ENCODE results near the gene LRRK1. TPM values are rescaled to one million over a fixed set of nuclear protein-coding genes. Genes with fewer than 3 reads are reported as not detected.

The LRRK1 gene
- total and polyA plus RNA-seq, 9 donors, result 6.5 to 27.3 (median 17.5) TPM

DNA sequence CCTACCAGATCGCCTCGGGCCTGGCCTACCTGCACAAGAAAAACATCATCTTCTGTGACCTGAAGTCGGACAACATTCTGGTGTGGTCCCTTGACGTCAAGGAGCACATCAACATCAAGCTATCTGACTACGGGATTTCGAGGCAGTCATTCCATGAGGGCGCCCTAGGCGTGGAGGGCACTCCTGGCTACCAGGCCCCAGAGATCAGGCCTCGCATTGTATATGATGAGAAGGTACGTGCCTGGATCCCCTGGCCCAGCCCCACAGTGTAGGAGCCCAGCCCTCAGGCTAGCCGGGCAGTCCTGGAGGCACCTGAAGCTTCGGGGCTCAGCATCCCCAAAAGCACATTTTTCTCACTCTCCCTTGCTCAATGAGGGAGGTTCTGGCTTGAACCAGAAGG is 135.8 kb downstream of the LRRK1 start:
- 95 to 98% (median 98%) methylated on average over 12 of the region's 12 CpGs for WGBS, 3 donors
- intact Hi-C loops (cut with DNase I), result no loop called here

DNA sequence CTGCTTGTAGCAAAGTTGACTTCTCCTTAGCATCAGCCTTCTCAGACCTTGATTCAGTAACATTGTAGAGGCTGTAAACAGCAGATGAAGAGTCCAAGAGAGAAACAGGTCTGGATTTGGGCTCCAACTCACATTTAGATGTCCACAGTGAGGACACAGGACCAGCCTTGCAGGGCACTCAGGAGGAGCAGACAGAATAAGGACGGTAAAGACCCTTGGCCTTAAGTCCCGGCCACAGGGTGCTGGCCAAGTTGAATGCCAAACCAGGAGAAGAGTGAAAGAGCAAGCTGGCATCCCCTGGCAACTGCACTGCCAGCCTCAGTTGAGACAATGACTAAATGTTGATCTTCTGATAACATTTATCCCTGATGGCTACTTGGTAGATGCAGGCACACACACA is 136.3 kb downstream of the LRRK1 start:
- H3K27me3 ChIP-seq, result no peaks in the 10 kb centered on the region
- intact Hi-C loops (cut with DNase I), result no loop called here
- H3K27ac ChIP-seq, result no peak overlapping the region
- no peaks in the 10 kb centered on the region for H3K9me3 ChIP-seq
- H3K4me3 ChIP-seq, result no peak overlapping the region
- TF ChIP-seq POLR2A (IDR thresholded peaks at IDR 0.05), result no peak
- TF ChIP-seq EP300 (IDR thresholded peaks at IDR 0.05), result no peak
- TF ChIP-seq, protein P1, sequence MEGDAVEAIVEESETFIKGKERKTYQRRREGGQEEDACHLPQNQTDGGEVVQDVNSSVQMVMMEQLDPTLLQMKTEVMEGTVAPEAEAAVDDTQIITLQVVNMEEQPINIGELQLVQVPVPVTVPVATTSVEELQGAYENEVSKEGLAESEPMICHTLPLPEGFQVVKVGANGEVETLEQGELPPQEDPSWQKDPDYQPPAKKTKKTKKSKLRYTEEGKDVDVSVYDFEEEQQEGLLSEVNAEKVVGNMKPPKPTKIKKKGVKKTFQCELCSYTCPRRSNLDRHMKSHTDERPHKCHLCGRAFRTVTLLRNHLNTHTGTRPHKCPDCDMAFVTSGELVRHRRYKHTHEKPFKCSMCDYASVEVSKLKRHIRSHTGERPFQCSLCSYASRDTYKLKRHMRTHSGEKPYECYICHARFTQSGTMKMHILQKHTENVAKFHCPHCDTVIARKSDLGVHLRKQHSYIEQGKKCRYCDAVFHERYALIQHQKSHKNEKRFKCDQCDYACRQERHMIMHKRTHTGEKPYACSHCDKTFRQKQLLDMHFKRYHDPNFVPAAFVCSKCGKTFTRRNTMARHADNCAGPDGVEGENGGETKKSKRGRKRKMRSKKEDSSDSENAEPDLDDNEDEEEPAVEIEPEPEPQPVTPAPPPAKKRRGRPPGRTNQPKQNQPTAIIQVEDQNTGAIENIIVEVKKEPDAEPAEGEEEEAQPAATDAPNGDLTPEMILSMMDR (IDR thresholded peaks at IDR 0.05), result no peak
- DNase-seq, result no peak
- H3K4me1 ChIP-seq (ENCODE audit: insufficient read depth), result peaks cover 1% of the 10 kb centered on the region
- 91 to 93% (median 92%) methylated on average over 2 of the region's 2 CpGs for WGBS, 3 donors
- no peaks in the 10 kb centered on the region for H3K36me3 ChIP-seq

More for the DNA sequence above, 135.8 kb downstream of the LRRK1 start:
- H3K36me3 ChIP-seq, result no peaks in the 10 kb centered on the region
- H3K27ac ChIP-seq, result no peak overlapping the region
- no peak for DNase-seq
- no peaks in the 10 kb centered on the region for H3K9me3 ChIP-seq
- H3K4me1 ChIP-seq (ENCODE audit: insufficient read depth), result peaks cover 3% of the 10 kb centered on the region
- no peaks in the 10 kb centered on the region for H3K27me3 ChIP-seq
- H3K4me3 ChIP-seq, result no peak overlapping the region
- no peak for TF ChIP-seq EP300 (IDR thresholded peaks at IDR 0.05)
- TF ChIP-seq, protein P1 (IDR thresholded peaks at IDR 0.05), result no peak
- no peak for TF ChIP-seq POLR2A (IDR thresholded peaks at IDR 0.05)

DNA sequence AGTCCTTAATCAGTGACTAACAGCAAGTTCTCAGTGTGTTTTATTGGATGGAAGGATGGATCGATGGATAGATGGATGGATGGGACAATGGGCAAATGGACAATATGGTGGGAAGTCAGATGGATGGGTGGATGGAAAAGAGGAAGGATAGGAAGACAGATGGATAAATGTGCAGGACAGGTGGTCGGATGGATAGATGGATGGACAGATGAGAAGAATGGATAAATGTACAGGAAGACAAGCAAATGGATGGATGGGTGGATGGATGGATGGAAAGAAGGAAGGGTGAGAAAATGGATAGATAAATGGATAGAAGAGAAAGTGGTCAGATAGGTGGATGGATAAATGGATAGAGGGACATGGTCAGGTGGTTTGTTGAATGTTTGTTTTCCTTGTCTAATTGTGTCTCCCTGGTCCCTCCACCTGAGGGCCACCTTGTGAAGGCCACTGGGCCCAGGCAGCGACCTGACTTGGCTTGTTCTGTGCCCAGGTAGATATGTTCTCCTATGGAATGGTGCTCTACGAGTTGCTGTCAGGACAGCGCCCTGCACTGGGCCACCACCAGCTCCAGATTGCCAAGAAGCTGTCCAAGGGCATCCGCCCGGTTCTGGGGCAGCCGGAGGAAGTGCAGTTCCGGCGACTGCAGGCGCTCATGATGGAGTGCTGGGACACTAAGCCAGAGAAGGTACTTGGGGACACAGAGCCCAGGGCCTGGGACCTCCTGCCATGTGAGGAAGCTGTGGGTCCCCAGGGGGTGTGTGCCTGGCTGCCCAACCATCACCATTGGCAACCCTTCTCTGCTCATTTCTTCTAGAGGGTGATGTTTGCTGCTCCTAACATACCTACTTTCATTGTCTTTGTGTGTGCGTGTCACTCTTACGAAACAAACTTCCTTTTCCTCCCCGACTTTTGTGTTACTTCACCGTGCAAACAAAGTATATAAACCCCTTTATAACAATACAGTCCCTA is 137.5 kb downstream of the LRRK1 start:
- DNase-seq, result no peak
- Histone ChIP-seq H3K36me3 (no peaks in the 10 kb centered on the region), H3K4me1 (ENCODE audit: insufficient read depth) (no peaks in the 10 kb centered on the region), H3K27me3 (no peaks in the 10 kb centered on the region), H3K9me3 (no peaks in the 10 kb centered on the region), H3K27ac (no peak overlapping the region), H3K4me3 (no peak overlapping the region)
- intact Hi-C loops (cut with DNase I), result no loop called here
- no peak for TF ChIP-seq EP300 (IDR thresholded peaks at IDR 0.05)
- 90 to 94% (median 93%) methylated on average over 15 of the region's 15 CpGs for whole genome bisulfite sequencing, 3 donors

DNA sequence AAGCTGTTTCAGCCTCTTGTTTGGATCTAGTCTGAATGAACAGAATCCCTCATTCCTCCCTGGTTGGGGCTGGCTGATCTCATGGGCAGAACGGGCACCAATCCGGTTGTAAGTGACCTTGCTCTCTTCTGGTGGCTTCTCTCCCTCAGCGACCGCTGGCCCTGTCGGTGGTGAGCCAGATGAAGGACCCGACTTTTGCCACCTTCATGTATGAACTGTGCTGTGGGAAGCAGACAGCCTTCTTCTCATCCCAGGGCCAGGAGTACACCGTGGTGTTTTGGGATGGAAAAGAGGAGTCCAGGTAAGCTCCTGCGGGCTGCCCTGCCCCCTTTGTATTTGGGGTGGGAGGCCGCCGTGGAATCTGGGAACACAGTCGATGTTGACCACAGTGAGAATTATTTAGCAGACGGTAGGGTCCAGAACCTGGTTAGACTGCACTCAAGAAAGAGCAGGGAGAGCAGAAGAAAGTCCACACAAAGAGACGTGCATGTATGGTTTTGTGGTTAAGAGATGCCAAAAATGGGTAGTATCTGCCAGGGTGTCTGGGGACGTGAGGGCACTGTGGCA is 138.8 kb downstream of the LRRK1 start:
- Histone ChIP-seq H3K4me3 (no peak overlapping the region), H3K36me3 (no peaks in the 10 kb centered on the region), H3K27ac (no peak overlapping the region), H3K27me3 (no peaks in the 10 kb centered on the region), H3K9me3 (no peaks in the 10 kb centered on the region), H3K4me1 (ENCODE audit: insufficient read depth) (no peaks in the 10 kb centered on the region)
- intact Hi-C loops (cut with DNase I), result no loop called here
- TF ChIP-seq POLR2A (IDR thresholded peaks at IDR 0.05) (no peak), EP300 (IDR thresholded peaks at IDR 0.05) (no peak)
- TF ChIP-seq, protein P1 (IDR thresholded peaks at IDR 0.05), result no peak
- WGBS, 3 donors, result 90 to 96% (median 92%) methylated on average over 14 of the region's 14 CpGs
- DNase-seq, result no peak

DNA sequence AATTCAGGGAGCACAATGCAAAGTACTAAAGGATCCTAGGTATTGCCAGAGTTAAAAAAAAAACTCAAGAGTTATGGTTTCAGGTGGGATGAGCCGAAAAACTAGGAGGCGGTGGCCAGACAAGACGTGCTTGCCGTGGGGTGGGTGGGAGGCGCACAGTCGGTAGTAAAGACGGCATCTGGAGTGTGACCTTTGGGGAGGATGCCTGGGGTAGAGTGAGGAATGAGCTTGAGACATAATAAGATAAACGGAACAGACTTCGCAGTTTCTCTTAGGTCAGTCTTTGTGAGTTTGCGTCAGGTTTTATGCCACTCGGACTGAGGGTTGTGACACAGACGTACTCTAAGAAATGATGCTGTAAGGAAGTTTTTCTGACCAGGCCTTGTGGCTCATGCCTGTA is 139.6 kb downstream of the LRRK1 start:
- no peaks in the 10 kb centered on the region for H3K27me3 ChIP-seq
- H3K4me3 ChIP-seq, result no peak overlapping the region
- H3K36me3 ChIP-seq, result no peaks in the 10 kb centered on the region
- H3K9me3 ChIP-seq, result no peaks in the 10 kb centered on the region
- intact Hi-C loops (cut with DNase I), result no loop called here
- H3K27ac ChIP-seq, result no peak overlapping the region
- no peak for DNase-seq
- H3K4me1 ChIP-seq (ENCODE audit: insufficient read depth), result no peaks in the 10 kb centered on the region
- WGBS, 3 donors, result 82 to 91% (median 90%) methylated on average over 12 of the region's 12 CpGs
- TF ChIP-seq POLR2A (IDR thresholded peaks at IDR 0.05) (no peak), EP300 (IDR thresholded peaks at IDR 0.05) (no peak)
- TF ChIP-seq, protein P1 (IDR thresholded peaks at IDR 0.05), result no peak

All from ovary (tissue), 9 donors.